Activated CD4-positive, alpha-beta T cell treated with anti-CD3 and anti-CD28 coated beads, Interleukin-2, amount 10 ng/mL, durations not matched to agents 7 days and 5 days (primary cell): Measurements from ENCODE around the gene TMEM131L. TPM values are rescaled to one million over a fixed set of nuclear protein-coding genes. Genes with fewer than 3 reads are reported as not detected.
"Not testable (repeated sequence)": the region's sequence is repeated elsewhere in the genome, so short reads cannot be mapped to it uniquely, and the experiment has no call there.

ENCODE experiments used
- CTCF ChIA-PET: fragments of 350-600 bp; sonication (Branson Sonifier 250); formaldehyde crosslinking; loops from one replicate; lab custom pipeline; 2021; ENCODE audit warnings: antibody characterized with exemption; lab: Charles Lee
- POLR2A ChIA-PET: fragments of 350-600 bp; sonication (Branson Sonifier 250); formaldehyde crosslinking; loops from one replicate; lab custom pipeline; 2021; ENCODE audit warnings: antibody characterized with exemption; lab: Charles Lee
- DNase-seq: peaks from one replicate; pipeline ENCODE4 v3.0.0-alpha.2; 2020
- H3K27ac Mint-ChIP-seq: one replicate; pipeline ENCODE4 v1.8.0; 2021; ENCODE audit warnings: mild to moderate bottlenecking, moderate library complexity, mixed read lengths
- H3K27me3 Mint-ChIP-seq: one replicate; pipeline ENCODE4 v1.8.0; 2021; ENCODE audit warnings: mixed read lengths
- H3K36me3 Mint-ChIP-seq: one replicate; pipeline ENCODE4 v1.8.0; 2021; ENCODE audit warnings: low read depth, mixed read lengths
- H3K4me1 Mint-ChIP-seq: one replicate; pipeline ENCODE4 v1.8.0; 2021; ENCODE audit warnings: mixed read lengths
- H3K4me3 Mint-ChIP-seq: one replicate; pipeline ENCODE4 v1.8.0; 2021; ENCODE audit warnings: mild to moderate bottlenecking, moderate library complexity, mixed read lengths
- H3K9me3 Mint-ChIP-seq: one replicate; pipeline ENCODE4 v1.8.0; 2021; ENCODE audit warnings: mixed read lengths
- total RNA-seq, 2 experiments: library from RNA; stranded (reverse); gene quantifications; one replicate each; pipeline ENCODE4 v1.2.3, GENCODE V29; 2021

TMEM131L gene, protein sequence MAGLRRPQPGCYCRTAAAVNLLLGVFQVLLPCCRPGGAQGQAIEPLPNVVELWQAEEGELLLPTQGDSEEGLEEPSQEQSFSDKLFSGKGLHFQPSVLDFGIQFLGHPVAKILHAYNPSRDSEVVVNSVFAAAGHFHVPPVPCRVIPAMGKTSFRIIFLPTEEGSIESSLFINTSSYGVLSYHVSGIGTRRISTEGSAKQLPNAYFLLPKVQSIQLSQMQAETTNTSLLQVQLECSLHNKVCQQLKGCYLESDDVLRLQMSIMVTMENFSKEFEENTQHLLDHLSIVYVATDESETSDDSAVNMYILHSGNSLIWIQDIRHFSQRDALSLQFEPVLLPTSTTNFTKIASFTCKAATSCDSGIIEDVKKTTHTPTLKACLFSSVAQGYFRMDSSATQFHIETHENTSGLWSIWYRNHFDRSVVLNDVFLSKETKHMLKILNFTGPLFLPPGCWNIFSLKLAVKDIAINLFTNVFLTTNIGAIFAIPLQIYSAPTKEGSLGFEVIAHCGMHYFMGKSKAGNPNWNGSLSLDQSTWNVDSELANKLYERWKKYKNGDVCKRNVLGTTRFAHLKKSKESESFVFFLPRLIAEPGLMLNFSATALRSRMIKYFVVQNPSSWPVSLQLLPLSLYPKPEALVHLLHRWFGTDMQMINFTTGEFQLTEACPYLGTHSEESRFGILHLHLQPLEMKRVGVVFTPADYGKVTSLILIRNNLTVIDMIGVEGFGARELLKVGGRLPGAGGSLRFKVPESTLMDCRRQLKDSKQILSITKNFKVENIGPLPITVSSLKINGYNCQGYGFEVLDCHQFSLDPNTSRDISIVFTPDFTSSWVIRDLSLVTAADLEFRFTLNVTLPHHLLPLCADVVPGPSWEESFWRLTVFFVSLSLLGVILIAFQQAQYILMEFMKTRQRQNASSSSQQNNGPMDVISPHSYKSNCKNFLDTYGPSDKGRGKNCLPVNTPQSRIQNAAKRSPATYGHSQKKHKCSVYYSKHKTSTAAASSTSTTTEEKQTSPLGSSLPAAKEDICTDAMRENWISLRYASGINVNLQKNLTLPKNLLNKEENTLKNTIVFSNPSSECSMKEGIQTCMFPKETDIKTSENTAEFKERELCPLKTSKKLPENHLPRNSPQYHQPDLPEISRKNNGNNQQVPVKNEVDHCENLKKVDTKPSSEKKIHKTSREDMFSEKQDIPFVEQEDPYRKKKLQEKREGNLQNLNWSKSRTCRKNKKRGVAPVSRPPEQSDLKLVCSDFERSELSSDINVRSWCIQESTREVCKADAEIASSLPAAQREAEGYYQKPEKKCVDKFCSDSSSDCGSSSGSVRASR (N-terminal part only)
- 10 to 100 TPM; 49.3 to 56.0 TPM for total RNA-seq

DNA sequence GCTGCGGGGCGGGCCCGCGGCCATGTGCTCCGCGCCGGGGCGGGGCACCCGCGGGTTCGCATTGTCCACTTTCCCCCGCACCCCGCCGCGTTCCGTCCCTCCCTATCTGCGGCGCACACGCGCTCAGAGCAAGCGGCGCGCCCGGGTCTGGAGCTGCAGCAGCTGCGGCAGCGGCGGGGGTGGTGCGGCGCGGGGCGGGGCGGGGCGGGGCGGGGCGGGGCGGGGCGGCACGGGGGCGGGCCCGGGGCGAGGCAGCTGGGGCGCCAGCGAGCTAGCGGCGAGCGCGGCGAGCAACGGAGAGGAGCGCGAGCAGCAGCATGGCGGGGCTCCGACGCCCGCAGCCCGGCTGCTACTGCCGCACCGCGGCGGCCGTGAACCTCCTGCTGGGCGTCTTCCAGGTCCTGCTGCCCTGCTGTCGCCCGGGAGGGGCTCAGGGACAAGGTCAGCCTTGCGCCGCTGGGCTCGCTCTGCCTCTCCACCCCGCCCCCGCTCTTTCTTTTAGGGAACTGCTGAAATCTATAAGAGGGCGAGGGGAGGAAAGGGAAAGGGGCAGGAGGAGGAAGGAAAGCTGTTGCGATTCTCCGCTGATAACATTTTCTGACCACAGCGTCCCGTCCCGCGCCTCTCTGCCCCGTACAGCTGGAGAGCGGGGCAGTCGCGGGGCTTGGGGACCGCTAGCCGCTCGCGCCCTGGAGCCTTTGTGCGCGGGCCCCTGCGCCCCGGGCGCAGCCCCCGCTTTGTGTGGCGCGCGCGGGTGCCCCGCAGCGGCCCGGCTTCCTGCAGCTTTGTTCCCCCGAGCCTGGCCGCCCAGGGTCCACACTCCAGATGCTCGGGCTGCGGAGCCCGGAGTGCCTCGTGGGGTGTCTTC lies at the start of gene TMEM131L:
TMEM131L (plus strand) TSS at position 280 of the 868 bp plus-strand sequence; CDS start at position 318, 38 bp downstream.
- ChIA-PET POLR2A (interaction anchor here (0.6 to 1.2 kb wide), 5 partner anchors 18 to 108 kb away, joined by 3 to 7 read pairs (median 3); no protein-coding TSS in a partner anchor), CTCF (interaction anchor here (0.9 to 1.7 kb wide), 15 partner anchors 11 to 221 kb away, joined by 3 to 5 read pairs (median 3); no protein-coding TSS in a partner anchor)
- DNase-seq = peak; percentile 68
- H3K4me1 Mint-ChIP-seq = peaks cover 43% of the 10 kb centered on the region
- no peaks in the 10 kb centered on the region for H3K27me3 Mint-ChIP-seq
- H3K4me3 Mint-ChIP-seq = peak within 1 kb of the TSS; percentile 86
- H3K36me3 Mint-ChIP-seq = peaks cover 40% of the 10 kb centered on the region
- H3K9me3 Mint-ChIP-seq = no peaks in the 10 kb centered on the region
- peak within 1 kb of the TSS; percentile 95 for H3K27ac Mint-ChIP-seq

GRCh38 chr4:153416456-153416855 lies 49.7 kb upstream of the TMEM131L start:
- peaks cover 36% of the 10 kb centered on the region for H3K4me1 Mint-ChIP-seq
- H3K4me3 Mint-ChIP-seq, H3K27me3 Mint-ChIP-seq, CTCF ChIA-PET, H3K27ac Mint-ChIP-seq, POLR2A ChIA-PET, H3K9me3 Mint-ChIP-seq, DNase-seq: not testable (repeated sequence)
- H3K36me3 Mint-ChIP-seq = peaks cover 18% of the 10 kb centered on the region

DNA sequence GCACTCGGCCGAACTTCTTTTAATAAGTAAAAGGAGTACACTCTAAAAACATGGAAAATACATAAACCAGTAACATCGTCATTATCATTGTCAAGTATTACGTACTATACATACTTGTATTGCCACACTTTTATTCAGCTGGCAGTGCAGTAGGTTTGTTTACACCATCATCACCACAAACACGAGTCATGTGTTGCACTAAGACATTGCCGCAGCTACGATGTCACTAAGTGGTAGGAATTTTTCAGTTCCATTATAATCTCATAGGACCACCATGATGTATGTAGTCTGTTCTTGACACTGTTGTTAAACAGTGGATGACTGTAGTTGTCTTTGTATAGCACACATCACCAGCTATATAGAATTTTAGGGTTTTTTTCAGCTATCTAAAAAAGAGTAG lies 48.0 kb upstream of the TMEM131L start:
- H3K36me3 Mint-ChIP-seq = peaks cover 14% of the 10 kb centered on the region
- no peak for DNase-seq
- POLR2A ChIA-PET = no interaction called here
- H3K4me3 Mint-ChIP-seq = no peak overlapping the region
- peaks cover 45% of the 10 kb centered on the region for H3K4me1 Mint-ChIP-seq
- H3K27ac Mint-ChIP-seq = no peak overlapping the region
- no peaks in the 10 kb centered on the region for H3K27me3 Mint-ChIP-seq
- CTCF ChIA-PET = interaction anchor here (0.6 to 1.6 kb wide), 5 partner anchors 9 to 332 kb away, joined by 3 to 4 read pairs (median 3); no protein-coding TSS in a partner anchor
- no peaks in the 10 kb centered on the region for H3K9me3 Mint-ChIP-seq

GRCh38 chr4:153418558-153418957 lies 47.6 kb upstream of the TMEM131L start:
- Mint-ChIP-seq H3K9me3 (no peaks in the 10 kb centered on the region), H3K27ac (peak overlapping the region; percentile 51)
- CTCF ChIA-PET = interaction anchor here (0.7 to 1.6 kb wide), 2 partner anchors 10 to 331 kb away, joined by 3 read pairs; no protein-coding TSS in a partner anchor

DNA sequence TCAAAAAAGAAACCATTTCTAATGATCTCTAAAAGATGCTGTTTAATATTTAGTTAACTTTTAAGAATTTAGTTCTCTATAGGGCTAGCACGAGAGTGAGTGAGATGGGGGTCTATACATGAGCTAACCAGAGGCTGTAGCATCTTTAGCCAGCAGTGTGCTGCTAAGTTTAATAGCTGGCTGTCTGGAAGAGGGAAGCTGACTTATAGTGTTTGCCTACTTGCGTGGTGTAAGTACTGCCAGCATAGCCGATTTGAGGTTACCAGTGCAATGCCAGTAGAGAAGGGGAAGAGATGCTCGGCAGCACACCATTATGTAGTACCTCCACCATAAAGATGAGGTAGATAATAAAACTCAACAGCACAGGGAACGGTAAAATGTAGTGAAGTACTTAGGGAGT lies 47.1 kb upstream of the TMEM131L start:
- no peak overlapping the region for H3K4me3 Mint-ChIP-seq
- H3K27me3 Mint-ChIP-seq = no peaks in the 10 kb centered on the region
- peak overlapping the region; percentile 51 for H3K27ac Mint-ChIP-seq
- H3K36me3 Mint-ChIP-seq = peaks cover 10% of the 10 kb centered on the region
- no peak for DNase-seq
- peaks cover 45% of the 10 kb centered on the region for H3K4me1 Mint-ChIP-seq
- ChIA-PET POLR2A (no interaction called here), CTCF (interaction anchor here (0.6 to 1.6 kb wide), 2 partner anchors 162 to 331 kb away, joined by 3 read pairs; no protein-coding TSS in a partner anchor)
- no peaks in the 10 kb centered on the region for H3K9me3 Mint-ChIP-seq

More at GRCh38 chr4:153418558-153418957, 47.6 kb upstream of the TMEM131L start:
- POLR2A ChIA-PET = no interaction called here
- no peak for DNase-seq
- H3K27me3 Mint-ChIP-seq = no peaks in the 10 kb centered on the region
- H3K4me3 Mint-ChIP-seq = no peak overlapping the region
- H3K4me1 Mint-ChIP-seq = peaks cover 45% of the 10 kb centered on the region
- peaks cover 12% of the 10 kb centered on the region for H3K36me3 Mint-ChIP-seq

GRCh38 chr4:153419673-153420278 lies 46.4 kb upstream of the TMEM131L start:
- CTCF ChIA-PET = interaction anchor here (0.6 to 1.6 kb wide), 3 partner anchors 13 to 1413 kb away, joined by 3 read pairs; no protein-coding TSS in a partner anchor
- H3K9me3 Mint-ChIP-seq = no peaks in the 10 kb centered on the region
- POLR2A ChIA-PET = no interaction called here
- DNase-seq = no peak
- H3K4me3 Mint-ChIP-seq = no peak overlapping the region
- no peaks in the 10 kb centered on the region for H3K27me3 Mint-ChIP-seq
- H3K4me1 Mint-ChIP-seq = peaks cover 49% of the 10 kb centered on the region
- no peak overlapping the region for H3K27ac Mint-ChIP-seq
- H3K36me3 Mint-ChIP-seq = peaks cover 9% of the 10 kb centered on the region

DNA sequence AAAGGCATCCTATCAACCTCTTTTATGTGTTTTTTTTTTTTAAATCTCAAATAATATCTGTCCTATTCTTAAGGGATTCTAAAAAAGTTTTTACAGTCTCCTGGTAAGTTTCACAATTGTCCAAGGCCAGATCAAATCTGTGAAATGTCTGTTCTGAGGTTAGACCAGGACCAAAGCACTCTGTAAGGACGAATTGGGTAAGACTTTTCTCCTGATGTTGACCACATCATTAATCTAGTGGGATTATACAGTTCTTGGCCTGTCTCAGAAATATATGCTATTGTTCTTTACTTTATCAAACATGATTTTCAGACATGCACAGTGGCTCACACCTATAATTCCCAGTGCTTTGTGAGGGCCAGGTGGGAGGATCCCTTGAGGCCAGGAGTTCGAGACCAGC lies 45.8 kb upstream of the TMEM131L start:
- no peaks in the 10 kb centered on the region for H3K27me3 Mint-ChIP-seq
- no peaks in the 10 kb centered on the region for H3K9me3 Mint-ChIP-seq
- CTCF ChIA-PET = interaction anchor here (0.6 kb wide), 1 partner anchor 1414 kb away, joined by 3 read pairs; no protein-coding TSS in a partner anchor
- H3K4me1 Mint-ChIP-seq = peaks cover 49% of the 10 kb centered on the region
- no peak for DNase-seq
- H3K4me3 Mint-ChIP-seq = no peak overlapping the region
- POLR2A ChIA-PET = no interaction called here
- peaks cover 8% of the 10 kb centered on the region for H3K36me3 Mint-ChIP-seq
- H3K27ac Mint-ChIP-seq = no peak overlapping the region

- no peak for DNase-seq
- Mint-ChIP-seq H3K27me3 (no peaks in the 10 kb centered on the region), H3K4me1 (peaks cover 62% of the 10 kb centered on the region), H3K36me3 (peaks cover 11% of the 10 kb centered on the region), H3K4me3 (no peak overlapping the region), H3K27ac (peak overlapping the region; percentile 68), H3K9me3 (no peaks in the 10 kb centered on the region)
- ChIA-PET CTCF (interaction anchor here (1.1 to 1.3 kb wide), 2 partner anchors 11 to 22 kb away, joined by 3 to 5 read pairs; no protein-coding TSS in a partner anchor), POLR2A (interaction anchor here (0.6 to 0.7 kb wide), 4 partner anchors 45 to 122 kb away, joined by 3 to 7 read pairs (median 4); no protein-coding TSS in a partner anchor)
Measured at GRCh38 chr4:153421941-153422340, 44.2 kb upstream of the TMEM131L start.

DNA sequence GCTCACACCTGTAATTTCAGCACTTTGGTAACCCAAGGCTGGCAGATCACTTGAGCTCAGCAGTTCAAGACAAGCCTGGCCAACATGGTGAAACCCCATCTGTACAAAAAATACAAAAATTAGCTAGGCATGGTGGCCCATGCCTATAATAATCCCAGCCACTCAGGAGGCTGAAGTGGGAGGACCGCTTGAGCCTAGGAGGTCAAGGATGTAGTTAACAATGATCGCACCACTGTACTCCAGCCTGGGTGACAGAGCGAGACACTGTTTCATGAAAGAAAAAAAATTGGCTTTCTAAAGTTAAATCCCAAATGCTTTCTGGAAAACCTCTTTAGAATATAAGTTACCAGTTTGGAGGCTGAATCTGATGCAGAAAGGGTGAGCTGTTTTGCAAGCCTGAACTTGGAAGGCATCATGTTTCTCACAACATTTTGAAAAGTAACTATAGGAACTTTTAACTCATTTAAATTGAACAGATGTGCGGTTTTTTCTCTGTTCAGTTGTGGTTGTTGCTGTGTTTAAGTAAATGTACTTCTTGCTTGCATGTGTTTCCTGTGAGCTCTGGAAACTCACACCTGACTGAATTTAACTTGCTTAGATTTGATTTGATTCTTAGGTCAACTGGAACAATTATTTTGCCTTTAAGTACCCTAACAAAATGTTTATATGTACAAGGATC lies 39.8 kb upstream of the TMEM131L start:
- ChIA-PET CTCF (interaction anchor here (0.9 to 1.4 kb wide), 3 partner anchors 148 to 174 kb away, joined by 3 to 4 read pairs (median 3); no protein-coding TSS in a partner anchor), POLR2A (interaction anchor here (0.7 to 0.9 kb wide), 2 partner anchors 85 to 96 kb away, joined by 3 to 6 read pairs; no protein-coding TSS in a partner anchor)
- Mint-ChIP-seq H3K27ac (peak overlapping the region; percentile 93), H3K9me3 (peaks cover 3% of the 10 kb centered on the region), H3K4me3 (peak overlapping the region; percentile 63), H3K36me3 (peaks cover 13% of the 10 kb centered on the region), H3K4me1 (peaks cover 55% of the 10 kb centered on the region), H3K27me3 (no peaks in the 10 kb centered on the region)
- peak; percentile 62 for DNase-seq

DNA sequence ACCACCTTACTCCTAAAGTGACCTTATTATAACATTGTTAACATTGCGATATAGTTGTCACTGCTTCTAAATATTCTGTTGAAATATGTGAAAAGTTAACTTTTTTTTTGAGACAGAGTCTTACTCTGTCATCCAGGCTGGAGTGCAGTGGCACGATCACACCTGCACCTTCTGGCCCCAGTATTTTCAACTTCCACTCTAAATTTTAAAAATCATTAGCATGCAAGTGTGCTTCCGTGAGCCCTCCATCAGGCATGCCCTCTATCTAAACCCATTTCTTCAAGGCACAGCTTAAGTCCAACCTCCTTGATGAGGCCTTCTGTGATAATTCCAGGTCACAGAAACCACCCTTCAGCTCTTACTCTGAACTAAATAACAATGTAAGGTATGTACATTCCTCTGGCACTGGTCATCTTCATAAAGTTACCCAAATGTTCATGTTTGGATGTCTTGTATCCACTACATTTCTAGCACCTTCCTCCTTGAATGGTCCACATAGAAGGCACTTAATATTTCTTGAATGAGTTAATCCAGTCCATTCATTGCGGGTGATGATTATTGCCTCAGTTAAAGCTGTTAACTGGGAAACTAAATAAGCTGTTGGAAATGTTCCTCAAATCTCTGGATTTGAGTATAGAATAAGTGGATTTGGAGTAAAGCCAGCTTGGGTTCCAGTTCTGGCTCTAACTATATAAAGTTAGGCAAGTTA lies 38.6 kb upstream of the TMEM131L start:
- POLR2A ChIA-PET = no interaction called here
- H3K4me1 Mint-ChIP-seq = peaks cover 51% of the 10 kb centered on the region
- CTCF ChIA-PET = interaction anchor here (0.7 to 1.4 kb wide), 3 partner anchors 41 to 146 kb away, joined by 4 read pairs; no protein-coding TSS in a partner anchor
- H3K36me3 Mint-ChIP-seq = peaks cover 13% of the 10 kb centered on the region
- DNase-seq = no peak
- H3K27ac Mint-ChIP-seq = peak overlapping the region; percentile 93
- no peak overlapping the region for H3K4me3 Mint-ChIP-seq
- H3K9me3 Mint-ChIP-seq = peaks cover 3% of the 10 kb centered on the region
- no peaks in the 10 kb centered on the region for H3K27me3 Mint-ChIP-seq
